Breast epithelium (tissue), 4 donors: ENCODE data around the gene PPL. TPM values are rescaled to one million over a fixed set of nuclear protein-coding genes. Genes with fewer than 3 reads are reported as not detected.

Experiments used
- DNase-seq, 2 donors: peaks; one replicate each; pipeline ENCODE4 v3.0.0-alpha.2; 2019; ENCODE audit warnings: low spot score in 2 of 2
- H3K27ac ChIP-seq, 2 donors: fragments of 200-600 bp; sonication (generic) in 1 of 2; one replicate each; pipeline ENCODE4 v1.5.1; 2016 to 2019; ENCODE audit warnings: mild to moderate bottlenecking in 1 of 2
- H3K27me3 ChIP-seq, 2 donors: fragments of 200-600 bp; sonication (generic) in 1 of 2; one replicate each; pipeline versions ENCODE4 v1.5.1 to v1.6.0; 2017 to 2019; ENCODE audit warnings: control low read depth in 1 of 2, mild to moderate bottlenecking in 1 of 2
- H3K36me3 ChIP-seq: fragments of 200-600 bp; one replicate; pipeline ENCODE4 v1.5.1; 2019
- H3K4me1 ChIP-seq, 2 donors: fragments of 200-600 bp; sonication (generic); one replicate each; pipeline ENCODE4 v1.5.1; 2016 to 2019; ENCODE audit warnings: control low read depth in 1 of 2
- H3K4me3 ChIP-seq, 3 donors: fragments of 200-600 bp; sonication (generic); 1 replicate in 2 of 3; 2 replicates in 1 of 3; pipeline ENCODE4 v1.5.1; 2016 to 2019; ENCODE audit warnings: mild to moderate bottlenecking in 3 of 3, moderate library complexity in 2 of 3
- H3K9me3 ChIP-seq, 2 donors: fragments of 200-600 bp; sonication (generic) in 1 of 2; one replicate each; pipeline ENCODE4 v1.5.1; 2016 to 2019; ENCODE audit warnings: control low read depth in 1 of 2
- CTCF ChIP-seq, 3 donors: fragments of 450-650 bp; IDR thresholded peaks; one replicate each; pipeline ENCODE4 v1.5.1; 2016 to 2017; ENCODE audit warnings: antibody characterized with exemption in 3 of 3, mild to moderate bottlenecking in 3 of 3, moderate library complexity in 3 of 3
- POLR2A ChIP-seq: fragments of 450-650 bp; IDR thresholded peaks from one replicate; pipeline ENCODE4 v1.6.1; 2016; ENCODE audit warnings: antibody characterized with exemption, mild to moderate bottlenecking, moderate library complexity
- POLR2AphosphoS5 ChIP-seq, 3 donors: sonication (generic); formaldehyde crosslinking; IDR thresholded peaks; one replicate each; pipeline ENCODE4 v1.6.1; 2017; ENCODE audit warnings: antibody characterized with exemption in 3 of 3
- intact Hi-C: fragments of 100-400 bp; cut with DNase I; formaldehyde crosslinking; loops from one replicate; pipeline ENCODE4 v1.15.1; 2023; ENCODE audit warnings: low total_unique reads
- total RNA-seq, 3 donors: library from RNA; depleted of rRNA; stranded (reverse); fragments of >200 nt; gene quantifications; one replicate each; pipeline ENCODE4 v1.1.0, GENCODE V29; 2016

PPL gene
- total RNA-seq, 3 donors from 2014 or later: 53.1 to 169 (median 97.5) TPM

GRCh38 chr16:4890026-4890425, 46.9 kb downstream of the PPL start:
- no peak overlapping the region for H3K27ac ChIP-seq
- TF ChIP-seq POLR2AphosphoS5 (IDR thresholded peaks at IDR 0.05): no peak
- no peak for TF ChIP-seq CTCF (IDR thresholded peaks at IDR 0.05)
- TF ChIP-seq POLR2A: no peak
- peaks cover 15% of the 10 kb centered on the region for H3K36me3 ChIP-seq
- intact Hi-C loops: no loop called here
- no peak overlapping the region for H3K4me3 ChIP-seq
- H3K4me1 ChIP-seq: no peaks in the 10 kb centered on the region
- H3K27me3 ChIP-seq: no peaks in the 10 kb centered on the region
- H3K9me3 ChIP-seq: no peaks in the 10 kb centered on the region
- DNase-seq: no peak

- Histone ChIP-seq H3K27ac (no peak overlapping the region), H3K27me3 (no peaks in the 10 kb centered on the region), H3K36me3 (peaks cover 28% of the 10 kb centered on the region), H3K4me1 (no peaks in the 10 kb centered on the region), H3K4me3 (no peak overlapping the region), H3K9me3 (no peaks in the 10 kb centered on the region)
- no peak for TF ChIP-seq POLR2AphosphoS5 (IDR thresholded peaks at IDR 0.05)
- TF ChIP-seq POLR2A: no peak
- no peak for TF ChIP-seq CTCF (IDR thresholded peaks at IDR 0.05)
- intact Hi-C loops: no loop called here
- no peak for DNase-seq
These were observed 48.4 kb downstream of the PPL start for GRCh38 chr16:4888428-4889135.

- no peak overlapping the region for H3K4me3 ChIP-seq
- TF ChIP-seq POLR2AphosphoS5 (IDR thresholded peaks at IDR 0.05) (no peak), CTCF (IDR thresholded peaks at IDR 0.05) (no peak), POLR2A (no peak)
- no peak overlapping the region for H3K27ac ChIP-seq
- peaks cover 0 to 5% of the 10 kb centered on the region in 2 donors for H3K4me1 ChIP-seq
- intact Hi-C loops: no loop called here
- no peaks in the 10 kb centered on the region for H3K9me3 ChIP-seq
- peaks cover 30% of the 10 kb centered on the region for H3K36me3 ChIP-seq
- no peaks in the 10 kb centered on the region for H3K27me3 ChIP-seq
- no peak for DNase-seq
These were observed 50.8 kb downstream of the PPL start for GRCh38 chr16:4886151-4886550.

GRCh38 chr16:4884972-4885874, 51.7 kb downstream of the PPL start:
- no peaks in the 10 kb centered on the region for H3K9me3 ChIP-seq
- H3K27me3 ChIP-seq: no peaks in the 10 kb centered on the region
- H3K4me1 ChIP-seq: peaks cover 0 to 5% of the 10 kb centered on the region in 2 donors
- H3K36me3 ChIP-seq: peaks cover 36% of the 10 kb centered on the region
- TF ChIP-seq CTCF (IDR thresholded peaks at IDR 0.05) (no peak), POLR2AphosphoS5 (IDR thresholded peaks at IDR 0.05) (no peak), POLR2A (no peak)
- H3K27ac ChIP-seq: no peak overlapping the region
- no peak for DNase-seq
- intact Hi-C loops: no loop called here
- no peak overlapping the region for H3K4me3 ChIP-seq

GRCh38 chr16:4884209-4884608, 52.7 kb downstream of the PPL start:
- no peak for TF ChIP-seq POLR2AphosphoS5 (IDR thresholded peaks at IDR 0.05)
- no peak for TF ChIP-seq POLR2A
- TF ChIP-seq CTCF (IDR thresholded peaks at IDR 0.05): no peak
- intact Hi-C loops: no loop called here
- H3K27ac ChIP-seq: no peak overlapping the region
- H3K4me3 ChIP-seq: no peak overlapping the region
- no peaks in the 10 kb centered on the region for H3K9me3 ChIP-seq
- peaks cover 0 to 5% of the 10 kb centered on the region in 2 donors for H3K4me1 ChIP-seq
- H3K36me3 ChIP-seq: peaks cover 36% of the 10 kb centered on the region
- H3K27me3 ChIP-seq: no peaks in the 10 kb centered on the region
- no peak for DNase-seq
